ENCODE measurements around the gene TRIP11.

DNA sequence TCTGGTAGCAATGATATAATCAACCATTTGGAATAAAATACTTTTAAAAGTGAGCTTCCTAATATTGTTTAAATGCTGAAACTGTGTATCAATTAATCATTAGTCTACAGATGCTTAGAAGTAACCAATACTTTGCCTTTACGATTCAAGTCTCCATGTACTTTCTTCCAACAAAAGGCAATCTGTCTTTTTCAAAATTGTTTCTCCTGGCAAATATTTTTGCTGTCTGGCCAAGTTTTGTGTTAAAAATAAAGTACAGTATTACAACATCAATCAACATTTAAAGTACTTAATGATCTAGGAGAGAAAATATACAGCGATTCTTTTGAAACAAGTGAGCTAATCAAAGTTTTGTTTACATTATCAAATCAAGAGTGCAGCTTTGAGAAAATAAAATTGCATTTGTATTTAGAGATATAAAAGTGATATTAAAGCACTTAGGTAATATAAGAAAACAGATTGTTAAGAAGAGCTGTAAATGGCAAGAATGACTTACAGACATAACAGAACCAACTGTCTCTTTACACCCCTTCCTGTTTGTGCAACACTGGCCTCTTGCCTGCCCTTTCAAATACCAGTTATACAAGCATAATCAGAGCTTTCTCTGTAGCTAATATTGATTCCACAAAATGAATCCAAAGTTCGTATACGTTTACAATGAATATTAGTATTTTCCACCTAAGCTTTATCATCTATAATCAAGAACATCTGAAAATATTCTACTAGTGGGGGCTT lies 54.2 kb downstream of the TRIP11 start:
- no peak for TF ChIP-seq CTCF (conservative IDR thresholded peaks at IDR 0.05; ENCODE audit: low read length)
- no peak for TF ChIP-seq EZH2phosphoT487 (IDR thresholded peaks at IDR 0.05; ENCODE audit: borderline replicate concordance, low read depth, low read length)

All from OCI-LY7 (cell line).